ENCODE results near the gene GNRH2. TPM values are rescaled to one million over a fixed set of nuclear protein-coding genes. Genes with fewer than 3 reads are reported as not detected.
"Not testable (repeated sequence)": the region's sequence is repeated elsewhere in the genome, so short reads cannot be mapped to it uniquely, and the experiment has no call there.

Gene GNRH2
- total RNA-seq, 1 experiment from 2014 or later: not detected

GRCh38 chr20:3014662-3015061 is 28.8 kb upstream of the GNRH2 start:
- no peaks in the 10 kb centered on the region for H3K9me3 Mint-ChIP-seq (ENCODE audit: unreplicated experiment)
- BruUV-seq (replicated peaks): no TSS peak
- no peak overlapping the region for H3K4me3 ChIP-seq (ENCODE audit: low read depth, low read length)
- DNase-seq: no peak
- ChIA-PET POLR2A (no interaction called here), CTCF (interaction anchor here (0.7 kb wide), 1 partner anchor 167 kb away, joined by 3 read pairs; no protein-coding TSS in a partner anchor)
- no peak overlapping the region for H3K4me3 Mint-ChIP-seq (ENCODE audit: unreplicated experiment)
- no peaks in the 10 kb centered on the region for H3K27me3 ChIP-seq (replicated peaks; ENCODE audit: control insufficient read depth, insufficient read depth, low read length)
- TF ChIP-seq CTCF (IDR thresholded peaks at IDR 0.05; ENCODE audit: insufficient read depth in 1 of 2, low read depth in 1 of 2, low read length in 1 of 2, severe bottlenecking in 1 of 2, unreplicated experiment in 1 of 2): no peak
- intact Hi-C loops (cut with micrococcal nuclease; ENCODE audit: unreplicated experiment): no loop called here
- peaks cover 4% of the 10 kb centered on the region; the same call in 1 of the 2 replicates for H3K36me3 ChIP-seq (ENCODE audit: control insufficient read depth, insufficient read depth, low read length)
- H3K4me1 ChIP-seq: no peaks in the 10 kb centered on the region
- no peaks in the 10 kb centered on the region for H3K27me3 Mint-ChIP-seq (ENCODE audit: insufficient read depth, unreplicated experiment)
- H3K36me3 Mint-ChIP-seq (ENCODE audit: insufficient read depth, unreplicated experiment): peaks cover 25% of the 10 kb centered on the region
- H3K4me1 Mint-ChIP-seq (ENCODE audit: low read depth, unreplicated experiment): peaks cover 6% of the 10 kb centered on the region
- no peaks in the 10 kb centered on the region for H3K9me3 ChIP-seq
- no peak overlapping the region for H3K27ac Mint-ChIP-seq (ENCODE audit: unreplicated experiment)

GRCh38 chr20:3015302-3015701 is 28.1 kb upstream of the GNRH2 start:
- BruUV-seq (replicated peaks); DNase-seq; H3K27me3 ChIP-seq (replicated peaks; ENCODE audit: control insufficient read depth, insufficient read depth, low read length); H3K4me1 ChIP-seq; H3K4me3 Mint-ChIP-seq (ENCODE audit: unreplicated experiment); H3K9me3 ChIP-seq; H3K27me3 Mint-ChIP-seq (ENCODE audit: insufficient read depth, unreplicated experiment); H3K27ac Mint-ChIP-seq (ENCODE audit: unreplicated experiment); intact Hi-C loops (cut with micrococcal nuclease; ENCODE audit: unreplicated experiment); H3K4me3 ChIP-seq (ENCODE audit: low read depth, low read length); H3K4me1 Mint-ChIP-seq (ENCODE audit: low read depth, unreplicated experiment); POLR2A ChIA-PET; H3K36me3 ChIP-seq (ENCODE audit: control insufficient read depth, insufficient read depth, low read length); H3K9me3 Mint-ChIP-seq (ENCODE audit: unreplicated experiment): not testable (repeated sequence)
- CTCF ChIA-PET: interaction anchor here (0.7 kb wide), 1 partner anchor 166 kb away, joined by 3 read pairs; no protein-coding TSS in a partner anchor
- H3K36me3 Mint-ChIP-seq (ENCODE audit: insufficient read depth, unreplicated experiment): peaks cover 31% of the 10 kb centered on the region

GRCh38 chr20:3021327-3021726 is 22.1 kb upstream of the GNRH2 start:
- no peaks in the 10 kb centered on the region for H3K9me3 ChIP-seq
- intact Hi-C loops (cut with micrococcal nuclease; ENCODE audit: unreplicated experiment): no loop called here
- no peak for TF ChIP-seq CTCF (IDR thresholded peaks at IDR 0.05; ENCODE audit: insufficient read depth in 1 of 2, low read depth in 1 of 2, low read length in 1 of 2, severe bottlenecking in 1 of 2, unreplicated experiment in 1 of 2)
- peaks cover 45% of the 10 kb centered on the region for H3K4me1 ChIP-seq
- no TSS peak for BruUV-seq (replicated peaks)
- peaks cover 40% of the 10 kb centered on the region for H3K4me1 Mint-ChIP-seq (ENCODE audit: low read depth, unreplicated experiment)
- no peaks in the 10 kb centered on the region for H3K9me3 Mint-ChIP-seq (ENCODE audit: unreplicated experiment)
- H3K27ac Mint-ChIP-seq (ENCODE audit: unreplicated experiment): peak overlapping the region; percentile 95
- H3K27me3 ChIP-seq (replicated peaks; ENCODE audit: control insufficient read depth, insufficient read depth, low read length): no peaks in the 10 kb centered on the region
- no peak for DNase-seq
- POLR2A ChIA-PET: no interaction called here
- CTCF ChIA-PET: no interaction called here
- no peaks in the 10 kb centered on the region for H3K27me3 Mint-ChIP-seq (ENCODE audit: insufficient read depth, unreplicated experiment)
- no peak overlapping the region for H3K4me3 ChIP-seq (ENCODE audit: low read depth, low read length)
- peaks cover 7% of the 10 kb centered on the region; the same call in 1 of the 2 replicates for H3K36me3 ChIP-seq (ENCODE audit: control insufficient read depth, insufficient read depth, low read length)
- H3K36me3 Mint-ChIP-seq (ENCODE audit: insufficient read depth, unreplicated experiment): peaks cover 77% of the 10 kb centered on the region
- no peak overlapping the region for H3K4me3 Mint-ChIP-seq (ENCODE audit: unreplicated experiment)

GRCh38 chr20:3021777-3022176 is 21.6 kb upstream of the GNRH2 start:
- BruUV-seq (replicated peaks): no TSS peak
- no peak overlapping the region for H3K4me3 ChIP-seq (ENCODE audit: low read depth, low read length)
- H3K4me1 ChIP-seq: peaks cover 45% of the 10 kb centered on the region
- ChIA-PET CTCF (no interaction called here), POLR2A (no interaction called here)
- Mint-ChIP-seq H3K36me3 (ENCODE audit: insufficient read depth, unreplicated experiment) (peaks cover 81% of the 10 kb centered on the region), H3K9me3 (ENCODE audit: unreplicated experiment) (no peaks in the 10 kb centered on the region), H3K4me3 (ENCODE audit: unreplicated experiment) (no peak overlapping the region), H3K27me3 (ENCODE audit: insufficient read depth, unreplicated experiment) (no peaks in the 10 kb centered on the region), H3K4me1 (ENCODE audit: low read depth, unreplicated experiment) (peaks cover 40% of the 10 kb centered on the region), H3K27ac (ENCODE audit: unreplicated experiment) (peak overlapping the region; percentile 95)
- peaks cover 8% of the 10 kb centered on the region; the same call in 1 of the 2 replicates for H3K36me3 ChIP-seq (ENCODE audit: control insufficient read depth, insufficient read depth, low read length)
- no peaks in the 10 kb centered on the region for H3K27me3 ChIP-seq (replicated peaks; ENCODE audit: control insufficient read depth, insufficient read depth, low read length)
- H3K9me3 ChIP-seq: no peaks in the 10 kb centered on the region
- intact Hi-C loops (cut with micrococcal nuclease; ENCODE audit: unreplicated experiment): no loop called here
- TF ChIP-seq CTCF (IDR thresholded peaks at IDR 0.05; ENCODE audit: insufficient read depth in 1 of 2, low read depth in 1 of 2, low read length in 1 of 2, severe bottlenecking in 1 of 2, unreplicated experiment in 1 of 2): no peak
- DNase-seq: no peak

- H3K4me3 Mint-ChIP-seq (ENCODE audit: unreplicated experiment): peak overlapping the region; percentile 73
- POLR2A ChIA-PET; H3K27me3 Mint-ChIP-seq (ENCODE audit: insufficient read depth, unreplicated experiment); CTCF ChIA-PET; H3K9me3 Mint-ChIP-seq (ENCODE audit: unreplicated experiment); H3K9me3 ChIP-seq; H3K27me3 ChIP-seq (replicated peaks; ENCODE audit: control insufficient read depth, insufficient read depth, low read length); BruUV-seq (replicated peaks); H3K4me3 ChIP-seq (ENCODE audit: low read depth, low read length): not testable (repeated sequence)
- peak; percentile 77 to 87 for DNase-seq
- peaks cover 45% of the 10 kb centered on the region for H3K4me1 ChIP-seq
- H3K36me3 Mint-ChIP-seq (ENCODE audit: insufficient read depth, unreplicated experiment): peaks cover 83% of the 10 kb centered on the region
- intact Hi-C loops (cut with micrococcal nuclease; ENCODE audit: unreplicated experiment): loop anchor here (1.0 kb wide), 1 partner anchor 22 kb away; no protein-coding TSS in a partner anchor
- peaks cover 10% of the 10 kb centered on the region; the same call in 1 of the 2 replicates for H3K36me3 ChIP-seq (ENCODE audit: control insufficient read depth, insufficient read depth, low read length)
- peaks cover 40% of the 10 kb centered on the region for H3K4me1 Mint-ChIP-seq (ENCODE audit: low read depth, unreplicated experiment)
- H3K27ac Mint-ChIP-seq (ENCODE audit: unreplicated experiment): peak overlapping the region; percentile 95
Observed at GRCh38 chr20:3022559-3023490, 20.6 kb upstream of the GNRH2 start.

All from Caco-2 (cell line).